Germinal center (tissue), 1 donor: ENCODE measurements around the gene CD80.
"Not testable (repeated sequence)": the region's sequence is repeated elsewhere in the genome, so short reads cannot be mapped to it uniquely, and the experiment has no call there.

Experiments used
- DNase-seq: peaks from one replicate; pipeline ENCODE4 v3.0.0; 2012; ENCODE audit warnings: mixed read lengths, low spot score

Gene CD80

GRCh38 chr3:119582178-119582577 lies 22.8 kb upstream of the CD80 start:
- no peak for DNase-seq

- DNase-seq: peak; percentile 66
Measured at GRCh38 chr3:119580067-119580760, 20.8 kb upstream of the CD80 start.

- DNase-seq: peak; percentile 74
Measured at GRCh38 chr3:119579366-119580066, 20.1 kb upstream of the CD80 start, which contains the start of gene ADPRH. Gene ADPRH, plus strand, starts transcription at chr3:119579492. Its CDS starts 2,678 bp downstream, at chr3:119582170.

- DNase-seq: no peak
Measured at GRCh38 chr3:119575507-119575906, 16.1 kb upstream of the CD80 start.

GRCh38 chr3:119571688-119572087 lies 12.3 kb upstream of the CD80 start:
- DNase-seq: no peak

GRCh38 chr3:119571230-119571629 lies 11.8 kb upstream of the CD80 start:
- DNase-seq: no peak

- no peak for DNase-seq
Measured at GRCh38 chr3:119570229-119570628, 10.8 kb upstream of the CD80 start.

- DNase-seq: no peak
Measured at GRCh38 chr3:119569156-119569555, 9.7 kb upstream of the CD80 start.

- not testable (repeated sequence) for DNase-seq
Measured at GRCh38 chr3:119563334-119563733, 3.9 kb upstream of the CD80 start.

GRCh38 chr3:119562307-119562961 lies 3.0 kb upstream of the CD80 start:
- peak; percentile 72 for DNase-seq

GRCh38 chr3:119560160-119560559 lies 746 bp upstream of the CD80 start:
- no peak for DNase-seq

GRCh38 chr3:119558626-119559317 lies 642 bp downstream of the CD80 start:
- DNase-seq: no peak

- no peak for DNase-seq
Measured at GRCh38 chr3:119557877-119558269, 1.5 kb downstream of the CD80 start.

- no peak for DNase-seq
Measured at GRCh38 chr3:119557192-119557876, 2.1 kb downstream of the CD80 start.

- no peak for DNase-seq
Measured at GRCh38 chr3:119555929-119556328, 3.5 kb downstream of the CD80 start.

GRCh38 chr3:119555309-119555735 lies 4.1 kb downstream of the CD80 start:
- no peak for DNase-seq

GRCh38 chr3:119553823-119554415 lies 5.5 kb downstream of the CD80 start:
- no peak for DNase-seq

GRCh38 chr3:119552928-119553327 lies 6.5 kb downstream of the CD80 start:
- DNase-seq: not testable (repeated sequence)

GRCh38 chr3:119551598-119551997 lies 7.8 kb downstream of the CD80 start:
- DNase-seq: peak; percentile 72

GRCh38 chr3:119550192-119550910 lies 9.1 kb downstream of the CD80 start:
- no peak for DNase-seq

GRCh38 chr3:119548341-119548740 lies 11.1 kb downstream of the CD80 start:
- DNase-seq: no peak
